Pancreas (tissue), 10 donors: Measurements from ENCODE around the gene TBK1. TPM values are rescaled to one million over a fixed set of nuclear protein-coding genes. Genes with fewer than 3 reads are reported as not detected.

Source experiments
- ATAC-seq, 4 donors: fragments of 200-7000 bp; cut with Tn5 transposase; one replicate each; pipeline versions ENCODE4 v1.8.0 to v1.9.1; 2020; ENCODE audit warnings: mild to moderate bottlenecking in 4 of 4, moderate library complexity in 4 of 4
- DNase-seq, 6 donors: peaks; one replicate each; pipeline ENCODE4 v3.0.0-alpha.2; 2020
- FAIRE-seq: peaks from 2 replicates; lab custom pipeline; 2012; peaks lifted over from hg19 to GRCh38; lab: Jason Lieb, UNC
- H3K27ac ChIP-seq, 4 donors: fragments of 200-600 bp; sonication (generic); 1 replicate in 3 of 4; 2 replicates in 1 of 4; pipeline versions ENCODE4 v1.5.0 to v1.8.0; 2020
- H3K27me3 ChIP-seq, 4 donors: fragments of 200-600 bp; one replicate each; pipeline ENCODE4 v1.8.0; 2021
- H3K36me3 ChIP-seq, 3 donors: fragments of 200-600 bp; sonication (generic) in 1 of 3; one replicate each; pipeline versions ENCODE4 v1.5.0 to v1.8.0; 2020 to 2021
- H3K4me1 ChIP-seq, 3 donors: fragments of 200-600 bp; one replicate each; pipeline ENCODE4 v1.8.0; 2021
- H3K4me3 ChIP-seq, 4 donors: fragments of 200-600 bp; sonication (generic) in 2 of 4; one replicate each; pipeline versions ENCODE4 v1.5.0 to v1.8.0; 2020 to 2021
- H3K9me3 ChIP-seq, 4 donors: fragments of 200-600 bp; one replicate each; pipeline ENCODE4 v1.8.0; 2021
- CTCF ChIP-seq, 4 donors: fragments of 200-600 bp; sonication (generic) in 3 of 4; IDR thresholded peaks; one replicate each; pipeline versions ENCODE4 v1.5.0 to v1.8.0; 2021; ENCODE audit warnings: antibody characterized with exemption in 4 of 4
- WGBS, 2 donors: extraction: QIAGEN DNeasy Blood & Tissue Kit; methylation state at CpG; one replicate each; pipeline ENCODE4 v1.1.7; 2013; 5-methylcytosine and 5-hydroxymethylcytosine counted together
- intact Hi-C, 3 donors: fragments of 100-400 bp; cut with DNase I; formaldehyde crosslinking; loops; one replicate each; pipeline versions ENCODE4 v1.11.1 to v1.14.2; 2022
- polyA plus RNA-seq, 2 donors: library from polyadenylated mRNA; stranded (reverse); fragments of 200-250 nt; gene quantifications; one replicate each; pipeline ENCODE4 v1.2.3, GENCODE V29; 2013
- total RNA-seq, 6 donors: library from RNA; stranded (reverse); fragmentation: NEBNext Ultra II Directional in 4 of 6; extraction: Animal tissue kit (Norgen Biotek cat#: 25700) in 4 of 6; gene quantifications; one replicate each; pipeline versions ENCODE4 v1.2.1 to v1.2.4, GENCODE V29; 2021 to 2023
- donor health status: healthy with polysubstance abuse.
- donor health status: DM: no; HTN: no; CAD: no; lungs with moderate emphysema.
- donor health status: DM: no; HTN: no; CAD: no.
- donor health status: control.
- donor health status: control.
- donor health status: Bipolar disorder and iron deficiency.
- donor health status: DM: yes; HTN: yes; CAD: no.
- donor health status: DM: no; HTN: no; CAD: no.
- donor health status: DM: no; HTN: no; CAD: no.
- donor health status: DM: yes; HTN: yes; CAD: no.

Gene TBK1
- total and polyA plus RNA-seq, 8 donors = 4.2 to 9.7 (median 6.2) TPM

GRCh38 chr12:64450711-64451486 is 1.0 kb upstream of the TBK1 start:
- DNase-seq = no peak

GRCh38 chr12:64452559-64453329 is 824 bp downstream of the TBK1 start:
- Histone ChIP-seq H3K4me1 (no peaks in the 10 kb centered on the region), H3K27ac (peak overlapping the region; percentile 84 to 95 (median 90)), H3K27me3 (no peaks in the 10 kb centered on the region), H3K9me3 (no peaks in the 10 kb centered on the region), H3K4me3 (peak overlapping the region; percentile 96 to 98 (median 97)), H3K36me3 (no peaks in the 10 kb centered on the region)
- ATAC-seq (peak; percentile 38 to 75 (median 50)), DNase-seq (peak in 1 of 6 donors; percentile 32), FAIRE-seq (no peak)
- intact Hi-C loops = no loop called here
- 0% methylated on average over 16 of the region's 16 CpGs for WGBS, 2 donors
- no peak for TF ChIP-seq CTCF (IDR thresholded peaks at IDR 0.05)

More at GRCh38 chr12:64450711-64451486, 1.0 kb upstream of the TBK1 start:
- ATAC-seq (peak in 2 of 4 donors; percentile 12 to 39), FAIRE-seq (no peak)
- Histone ChIP-seq H3K9me3 (no peaks in the 10 kb centered on the region), H3K4me1 (no peaks in the 10 kb centered on the region), H3K4me3 (peak overlapping the region in 2 of 4 donors; percentile 98), H3K27ac (peak overlapping the region in 1 of 4 donors; percentile 95), H3K36me3 (peaks cover 0 to 14% (median 0%) of the 10 kb centered on the region in 3 donors), H3K27me3 (no peaks in the 10 kb centered on the region)
- intact Hi-C loops = no loop called here
- WGBS, 2 donors = 22 to 23% methylated on average over 8 of the region's 8 CpGs
- no peak for TF ChIP-seq CTCF (IDR thresholded peaks at IDR 0.05)

DNA sequence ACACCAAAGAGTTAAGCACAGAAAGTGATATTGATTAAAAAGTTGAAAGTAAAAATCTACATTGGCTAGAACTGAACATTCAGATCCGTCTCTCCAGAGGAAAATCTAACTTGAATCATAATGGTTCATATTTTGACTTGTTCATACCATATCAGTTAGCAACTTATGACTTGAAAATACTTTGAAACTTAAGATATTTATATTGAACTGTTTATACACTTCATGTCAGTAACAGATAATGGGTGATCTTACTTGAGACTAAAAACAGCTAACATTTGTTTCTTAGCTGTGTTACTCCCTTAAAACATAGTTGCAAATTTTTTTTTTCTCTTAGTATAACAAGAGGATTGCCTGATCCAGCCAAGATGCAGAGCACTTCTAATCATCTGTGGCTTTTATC is 3.6 kb downstream of the TBK1 start:
- intact Hi-C loops = no loop called here
- no peak for ATAC-seq

DNA sequence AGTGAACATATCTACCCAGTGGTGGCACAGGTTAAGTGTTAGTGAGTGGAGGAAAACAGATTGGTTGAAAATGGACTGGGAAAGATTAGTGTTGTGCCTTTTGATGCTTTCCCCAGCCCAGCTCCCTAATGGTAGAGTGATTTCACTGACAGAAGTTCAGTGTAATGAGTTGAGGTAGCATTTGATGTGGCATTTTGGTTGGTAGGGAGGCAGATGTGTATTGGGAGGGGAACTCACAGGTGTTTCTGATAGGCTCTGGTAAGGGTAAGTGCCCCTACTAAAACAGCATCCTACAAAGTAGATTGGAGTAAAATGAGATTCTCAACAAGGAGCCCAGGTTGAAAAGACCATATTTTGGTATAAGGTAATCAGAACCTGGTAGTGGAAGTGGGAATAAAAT is 4.2 kb downstream of the TBK1 start:
- DNase-seq (no peak), FAIRE-seq (no peak), ATAC-seq (no peak)
- Histone ChIP-seq H3K4me1 (peaks cover 0 to 6% (median 0%) of the 10 kb centered on the region in 3 donors), H3K4me3 (no peak overlapping the region), H3K9me3 (no peaks in the 10 kb centered on the region), H3K36me3 (no peaks in the 10 kb centered on the region), H3K27me3 (no peaks in the 10 kb centered on the region), H3K27ac (no peak overlapping the region)
- TF ChIP-seq CTCF (IDR thresholded peaks at IDR 0.05) = no peak
- intact Hi-C loops = no loop called here

More for the DNA sequence above, 3.6 kb downstream of the TBK1 start:
- H3K36me3 ChIP-seq = no peaks in the 10 kb centered on the region
- no peaks in the 10 kb centered on the region for H3K27me3 ChIP-seq
- WGBS, 2 donors = 78 to 79% methylated on average over 1 of the region's 1 CpG
- H3K27ac ChIP-seq = no peak overlapping the region
- H3K4me3 ChIP-seq = no peak overlapping the region
- H3K9me3 ChIP-seq = no peaks in the 10 kb centered on the region
- peaks cover 0 to 6% (median 0%) of the 10 kb centered on the region in 3 donors for H3K4me1 ChIP-seq
- FAIRE-seq = no peak
- no peak for DNase-seq
- no peak for TF ChIP-seq CTCF (IDR thresholded peaks at IDR 0.05)
